GM12878 (cell line): ENCODE measurements around the gene HOOK2. TPM values are rescaled to one million over a fixed set of nuclear protein-coding genes. Genes with fewer than 3 reads are reported as not detected.

Experiments used
- EED ChIP-seq: sonication (generic); IDR thresholded peaks from 2 replicates; pipeline ENCODE4 v1.6.1; 2016; ENCODE audit warnings: antibody characterized with exemption, low read depth
- FOXM1 ChIP-seq: IDR thresholded peaks from 2 replicates; pipeline ENCODE4 v1.6.1; 2012; ENCODE audit warnings: low read depth, mild to moderate bottlenecking, inconsistent platforms, low read length, moderate library complexity
- GATAD2B ChIP-seq: fragments of 450-650 bp; conservative IDR thresholded peaks from 2 replicates; pipeline ENCODE4 v1.6.1; 2017; ENCODE audit warnings: low read depth, mild to moderate bottlenecking, moderate library complexity
- HDAC6 ChIP-seq: fragments of 200-600 bp; sonication (generic); IDR thresholded peaks from one replicate; pipeline ENCODE4 v1.8.0; 2017; ENCODE audit warnings: antibody characterized with exemption; ENCODE audit not compliant: unreplicated experiment
- IRF4 ChIP-seq: IDR thresholded peaks from 2 replicates; pipeline ENCODE4 v1.6.1; 2011; ENCODE audit warnings: low read depth, low read length
- PML ChIP-seq: IDR thresholded peaks from 2 replicates; pipeline ENCODE4 v1.6.1; 2012; ENCODE audit warnings: low read length, inconsistent platforms
- RAD21 ChIP-seq: IDR thresholded peaks from 2 replicates; pipeline ENCODE4 v1.6.1; 2011; ENCODE audit warnings: mild to moderate bottlenecking, low read depth, low read length, moderate library complexity; ENCODE audit not compliant: insufficient read depth
- RCOR1 ChIP-seq: conservative IDR thresholded peaks from 2 replicates; pipeline ENCODE4 v1.6.1; 2012; ENCODE audit warnings: low read depth, low read length, improper control_type of control experiment
- TCF12 ChIP-seq: IDR thresholded peaks from 2 replicates; pipeline ENCODE4 v1.6.1; 2011; ENCODE audit warnings: low read depth, mild to moderate bottlenecking, low read length
- polyA plus RNA-seq, 11 experiments: library from polyadenylated mRNA; depleted of rRNA in 4 of 11; unstranded in 6 of 11; stranded (reverse) in 5 of 11; fragments of >200 nt; fragmentation: Nextera tagmentation in 4 of 11; fragmentation: Illumina TruSeq in 1 of 11; extraction: Ambion mirVana in 4 of 11; extraction: Trizol in 1 of 11; gene quantifications; 1 replicate in 1 of 11; 2 replicates in 10 of 11; pipeline versions ENCODE4 v1.2.1 to v1.2.3, GENCODE V29; 2011 to 2016; ENCODE audit warnings: inconsistent platforms in 2 of 11, missing spikeins in 2 of 11, low read depth in 1 of 11
- total RNA-seq, 4 experiments: library from RNA; depleted of rRNA in 3 of 4; stranded (reverse); fragments of >200 nt in 3 of 4; fragmentation: Illumina TruSeq in 1 of 4; extraction: Trizol in 1 of 4; gene quantifications; 2 replicates each; pipeline versions ENCODE4 v1.2.1 to v1.2.3, GENCODE V29; 2013 to 2021
- TF ChIP-seq, protein P1 (sequence below): fragments of 450-650 bp; IDR thresholded peaks from 2 replicates; pipeline ENCODE4 v1.6.1; 2017; ENCODE audit warnings: borderline replicate concordance
- TF ChIP-seq, protein P2 (sequence below): fragments of 450-650 bp; IDR thresholded peaks from 2 replicates; pipeline ENCODE4 v1.6.1; 2017; ENCODE audit warnings: low read depth, mild to moderate bottlenecking, moderate library complexity
- TF ChIP-seq, protein P3 (sequence below): fragments of 450-650 bp; IDR thresholded peaks from 2 replicates; pipeline ENCODE4 v1.6.1; 2016; ENCODE audit warnings: mild to moderate bottlenecking
- TF ChIP-seq, protein P4 (sequence below): fragments of 450-650 bp; IDR thresholded peaks from 2 replicates; pipeline ENCODE4 v1.6.1; 2017; ENCODE audit warnings: antibody characterized with exemption, mild to moderate bottlenecking, moderate library complexity
- TF ChIP-seq, protein P5 (sequence below): fragments of 450-650 bp; formaldehyde crosslinking; IDR thresholded peaks from 2 replicates; pipeline ENCODE4 v1.5.0; 2022; ENCODE audit warnings: mild to moderate bottlenecking, missing genetic modification characterization
- TF ChIP-seq, protein P6 (sequence below): fragments of 450-650 bp; IDR thresholded peaks from 2 replicates; pipeline ENCODE4 v1.6.1; 2017; ENCODE audit warnings: mild to moderate bottlenecking, low read depth, inconsistent platforms; ENCODE audit not compliant: poor library complexity, severe bottlenecking

HOOK2 gene
- total and polyA plus RNA-seq, 10 of the 15 experiments (the other 5 are each of a cell fraction or from before 2014, with no cell fraction given): 1.5 to 9.6 (median 6.2) TPM

DNA sequence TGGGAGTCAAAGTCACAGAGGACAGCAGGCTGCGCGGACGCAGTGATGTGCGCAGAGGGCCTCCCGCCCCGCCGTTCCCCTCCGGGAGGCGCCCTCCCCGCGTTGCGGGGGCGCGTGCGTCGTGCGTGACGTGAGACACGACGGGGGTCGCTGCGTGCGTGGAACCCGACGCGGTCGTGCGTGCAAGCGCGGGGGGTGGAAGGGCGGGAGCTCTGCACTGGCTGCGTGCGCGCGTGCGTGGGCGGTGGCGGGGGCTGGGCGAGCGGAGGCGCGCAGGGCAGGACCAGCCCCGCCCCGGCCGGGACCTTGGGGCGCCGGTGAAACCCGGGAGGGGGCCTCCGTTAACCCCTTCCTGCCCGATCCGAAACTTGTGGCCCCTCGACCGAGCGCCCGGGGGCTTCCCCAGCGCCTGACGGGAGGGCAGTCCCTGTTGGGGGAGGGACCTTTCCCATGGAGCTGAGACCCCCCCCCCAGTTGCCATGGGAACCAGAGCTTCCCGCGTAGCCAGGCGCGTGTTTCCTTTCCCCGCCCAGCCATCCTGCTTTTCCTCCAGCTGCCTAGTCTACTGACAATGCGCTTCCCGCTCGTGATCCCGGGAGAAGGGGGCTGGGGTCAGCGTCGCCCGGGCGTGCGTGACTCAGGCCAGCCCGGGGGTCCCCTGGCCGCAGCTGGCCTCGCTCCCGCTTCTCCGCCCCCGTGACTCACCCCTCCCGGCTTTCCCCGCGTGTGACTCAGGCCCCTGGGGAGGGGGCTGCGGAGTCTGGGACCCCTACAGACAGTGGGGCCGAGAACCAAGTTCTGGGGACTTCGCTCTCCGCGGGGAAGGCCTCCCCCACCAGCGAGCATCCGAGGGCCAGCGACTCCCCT, 7.3 kb upstream of the HOOK2 start (continued):
- no peak for TF ChIP-seq HDAC6
- TF ChIP-seq, protein P1, sequence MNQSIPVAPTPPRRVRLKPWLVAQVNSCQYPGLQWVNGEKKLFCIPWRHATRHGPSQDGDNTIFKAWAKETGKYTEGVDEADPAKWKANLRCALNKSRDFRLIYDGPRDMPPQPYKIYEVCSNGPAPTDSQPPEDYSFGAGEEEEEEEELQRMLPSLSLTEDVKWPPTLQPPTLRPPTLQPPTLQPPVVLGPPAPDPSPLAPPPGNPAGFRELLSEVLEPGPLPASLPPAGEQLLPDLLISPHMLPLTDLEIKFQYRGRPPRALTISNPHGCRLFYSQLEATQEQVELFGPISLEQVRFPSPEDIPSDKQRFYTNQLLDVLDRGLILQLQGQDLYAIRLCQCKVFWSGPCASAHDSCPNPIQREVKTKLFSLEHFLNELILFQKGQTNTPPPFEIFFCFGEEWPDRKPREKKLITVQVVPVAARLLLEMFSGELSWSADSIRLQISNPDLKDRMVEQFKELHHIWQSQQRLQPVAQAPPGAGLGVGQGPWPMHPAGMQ: no peak
- TF ChIP-seq IRF4: peak; percentile 34; the same call in 1 of the 2 replicates
- peak; percentile 100 for TF ChIP-seq GATAD2B
- peak; percentile 65; the same call in 1 of the 2 replicates for TF ChIP-seq TCF12
- TF ChIP-seq, protein P2, sequence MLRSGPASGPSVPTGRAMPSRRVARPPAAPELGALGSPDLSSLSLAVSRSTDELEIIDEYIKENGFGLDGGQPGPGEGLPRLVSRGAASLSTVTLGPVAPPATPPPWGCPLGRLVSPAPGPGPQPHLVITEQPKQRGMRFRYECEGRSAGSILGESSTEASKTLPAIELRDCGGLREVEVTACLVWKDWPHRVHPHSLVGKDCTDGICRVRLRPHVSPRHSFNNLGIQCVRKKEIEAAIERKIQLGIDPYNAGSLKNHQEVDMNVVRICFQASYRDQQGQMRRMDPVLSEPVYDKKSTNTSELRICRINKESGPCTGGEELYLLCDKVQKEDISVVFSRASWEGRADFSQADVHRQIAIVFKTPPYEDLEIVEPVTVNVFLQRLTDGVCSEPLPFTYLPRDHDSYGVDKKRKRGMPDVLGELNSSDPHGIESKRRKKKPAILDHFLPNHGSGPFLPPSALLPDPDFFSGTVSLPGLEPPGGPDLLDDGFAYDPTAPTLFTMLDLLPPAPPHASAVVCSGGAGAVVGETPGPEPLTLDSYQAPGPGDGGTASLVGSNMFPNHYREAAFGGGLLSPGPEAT: peak; percentile 88
- TF ChIP-seq RAD21: no peak
- TF ChIP-seq, protein P3, sequence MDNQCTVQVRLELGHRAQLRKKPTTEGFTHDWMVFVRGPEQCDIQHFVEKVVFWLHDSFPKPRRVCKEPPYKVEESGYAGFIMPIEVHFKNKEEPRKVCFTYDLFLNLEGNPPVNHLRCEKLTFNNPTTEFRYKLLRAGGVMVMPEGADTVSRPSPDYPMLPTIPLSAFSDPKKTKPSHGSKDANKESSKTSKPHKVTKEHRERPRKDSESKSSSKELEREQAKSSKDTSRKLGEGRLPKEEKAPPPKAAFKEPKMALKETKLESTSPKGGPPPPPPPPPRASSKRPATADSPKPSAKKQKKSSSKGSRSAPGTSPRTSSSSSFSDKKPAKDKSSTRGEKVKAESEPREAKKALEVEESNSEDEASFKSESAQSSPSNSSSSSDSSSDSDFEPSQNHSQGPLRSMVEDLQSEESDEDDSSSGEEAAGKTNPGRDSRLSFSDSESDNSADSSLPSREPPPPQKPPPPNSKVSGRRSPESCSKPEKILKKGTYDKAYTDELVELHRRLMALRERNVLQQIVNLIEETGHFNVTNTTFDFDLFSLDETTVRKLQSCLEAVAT: no peak
- no peak for TF ChIP-seq FOXM1
- TF ChIP-seq RCOR1: no peak; the same call in 1 of the 2 replicates
- TF ChIP-seq PML: no peak
- TF ChIP-seq, protein P4, sequence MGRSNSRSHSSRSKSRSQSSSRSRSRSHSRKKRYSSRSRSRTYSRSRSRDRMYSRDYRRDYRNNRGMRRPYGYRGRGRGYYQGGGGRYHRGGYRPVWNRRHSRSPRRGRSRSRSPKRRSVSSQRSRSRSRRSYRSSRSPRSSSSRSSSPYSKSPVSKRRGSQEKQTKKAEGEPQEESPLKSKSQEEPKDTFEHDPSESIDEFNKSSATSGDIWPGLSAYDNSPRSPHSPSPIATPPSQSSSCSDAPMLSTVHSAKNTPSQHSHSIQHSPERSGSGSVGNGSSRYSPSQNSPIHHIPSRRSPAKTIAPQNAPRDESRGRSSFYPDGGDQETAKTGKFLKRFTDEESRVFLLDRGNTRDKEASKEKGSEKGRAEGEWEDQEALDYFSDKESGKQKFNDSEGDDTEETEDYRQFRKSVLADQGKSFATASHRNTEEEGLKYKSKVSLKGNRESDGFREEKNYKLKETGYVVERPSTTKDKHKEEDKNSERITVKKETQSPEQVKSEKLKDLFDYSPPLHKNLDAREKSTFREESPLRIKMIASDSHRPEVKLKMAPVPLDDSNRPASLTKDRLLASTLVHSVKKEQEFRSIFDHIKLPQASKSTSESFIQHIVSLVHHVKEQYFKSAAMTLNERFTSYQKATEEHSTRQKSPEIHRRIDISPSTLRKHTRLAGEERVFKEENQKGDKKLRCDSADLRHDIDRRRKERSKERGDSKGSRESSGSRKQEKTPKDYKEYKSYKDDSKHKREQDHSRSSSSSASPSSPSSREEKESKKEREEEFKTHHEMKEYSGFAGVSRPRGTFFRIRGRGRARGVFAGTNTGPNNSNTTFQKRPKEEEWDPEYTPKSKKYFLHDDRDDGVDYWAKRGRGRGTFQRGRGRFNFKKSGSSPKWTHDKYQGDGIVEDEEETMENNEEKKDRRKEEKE: peak; percentile 36; the same call in 1 of the 2 replicates
- peak; percentile 95 for TF ChIP-seq EED
- TF ChIP-seq, protein P5, sequence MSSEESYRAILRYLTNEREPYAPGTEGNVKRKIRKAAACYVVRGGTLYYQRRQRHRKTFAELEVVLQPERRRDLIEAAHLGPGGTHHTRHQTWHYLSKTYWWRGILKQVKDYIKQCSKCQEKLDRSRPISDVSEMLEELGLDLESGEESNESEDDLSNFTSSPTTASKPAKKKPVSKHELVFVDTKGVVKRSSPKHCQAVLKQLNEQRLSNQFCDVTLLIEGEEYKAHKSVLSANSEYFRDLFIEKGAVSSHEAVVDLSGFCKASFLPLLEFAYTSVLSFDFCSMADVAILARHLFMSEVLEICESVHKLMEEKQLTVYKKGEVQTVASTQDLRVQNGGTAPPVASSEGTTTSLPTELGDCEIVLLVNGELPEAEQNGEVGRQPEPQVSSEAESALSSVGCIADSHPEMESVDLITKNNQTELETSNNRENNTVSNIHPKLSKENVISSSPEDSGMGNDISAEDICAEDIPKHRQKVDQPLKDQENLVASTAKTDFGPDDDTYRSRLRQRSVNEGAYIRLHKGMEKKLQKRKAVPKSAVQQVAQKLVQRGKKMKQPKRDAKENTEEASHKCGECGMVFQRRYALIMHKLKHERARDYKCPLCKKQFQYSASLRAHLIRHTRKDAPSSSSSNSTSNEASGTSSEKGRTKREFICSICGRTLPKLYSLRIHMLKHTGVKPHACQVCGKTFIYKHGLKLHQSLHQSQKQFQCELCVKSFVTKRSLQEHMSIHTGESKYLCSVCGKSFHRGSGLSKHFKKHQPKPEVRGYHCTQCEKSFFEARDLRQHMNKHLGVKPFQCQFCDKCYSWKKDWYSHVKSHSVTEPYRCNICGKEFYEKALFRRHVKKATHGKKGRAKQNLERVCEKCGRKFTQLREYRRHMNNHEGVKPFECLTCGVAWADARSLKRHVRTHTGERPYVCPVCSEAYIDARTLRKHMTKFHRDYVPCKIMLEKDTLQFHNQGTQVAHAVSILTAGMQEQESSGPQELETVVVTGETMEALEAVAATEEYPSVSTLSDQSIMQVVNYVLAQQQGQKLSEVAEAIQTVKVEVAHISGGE (CRISPR knock-in tag): no peak
- TF ChIP-seq, protein P6, sequence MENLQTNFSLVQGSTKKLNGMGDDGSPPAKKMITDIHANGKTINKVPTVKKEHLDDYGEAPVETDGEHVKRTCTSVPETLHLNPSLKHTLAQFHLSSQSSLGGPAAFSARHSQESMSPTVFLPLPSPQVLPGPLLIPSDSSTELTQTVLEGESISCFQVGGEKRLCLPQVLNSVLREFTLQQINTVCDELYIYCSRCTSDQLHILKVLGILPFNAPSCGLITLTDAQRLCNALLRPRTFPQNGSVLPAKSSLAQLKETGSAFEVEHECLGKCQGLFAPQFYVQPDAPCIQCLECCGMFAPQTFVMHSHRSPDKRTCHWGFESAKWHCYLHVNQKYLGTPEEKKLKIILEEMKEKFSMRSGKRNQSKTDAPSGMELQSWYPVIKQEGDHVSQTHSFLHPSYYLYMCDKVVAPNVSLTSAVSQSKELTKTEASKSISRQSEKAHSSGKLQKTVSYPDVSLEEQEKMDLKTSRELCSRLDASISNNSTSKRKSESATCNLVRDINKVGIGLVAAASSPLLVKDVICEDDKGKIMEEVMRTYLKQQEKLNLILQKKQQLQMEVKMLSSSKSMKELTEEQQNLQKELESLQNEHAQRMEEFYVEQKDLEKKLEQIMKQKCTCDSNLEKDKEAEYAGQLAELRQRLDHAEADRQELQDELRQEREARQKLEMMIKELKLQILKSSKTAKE: no peak
